T-helper 1 cell treated with Interleukin-12 subunit alpha and Interleukin-12 subunit beta and Interleukin-4 antibody, amounts not matched to agents 30 ng/mL and 1 ng/mL, for 36 hours (primary cell): ENCODE data around the gene DIDO1. TPM values are rescaled to one million over a fixed set of nuclear protein-coding genes. Genes with fewer than 3 reads are reported as not detected.

Source experiments
- intact Hi-C: fragments of 100-400 bp; cut with micrococcal nuclease; formaldehyde crosslinking; loops from one replicate; pipeline ENCODE4 v1.15.1; 2024
- total RNA-seq: library from RNA; stranded (reverse); gene quantifications from 2 replicates; pipeline ENCODE4 v1.2.3, GENCODE V29; 2022

The DIDO1 gene
- total RNA-seq, 1 donor from 2014 or later, result 72.3 TPM

DNA sequence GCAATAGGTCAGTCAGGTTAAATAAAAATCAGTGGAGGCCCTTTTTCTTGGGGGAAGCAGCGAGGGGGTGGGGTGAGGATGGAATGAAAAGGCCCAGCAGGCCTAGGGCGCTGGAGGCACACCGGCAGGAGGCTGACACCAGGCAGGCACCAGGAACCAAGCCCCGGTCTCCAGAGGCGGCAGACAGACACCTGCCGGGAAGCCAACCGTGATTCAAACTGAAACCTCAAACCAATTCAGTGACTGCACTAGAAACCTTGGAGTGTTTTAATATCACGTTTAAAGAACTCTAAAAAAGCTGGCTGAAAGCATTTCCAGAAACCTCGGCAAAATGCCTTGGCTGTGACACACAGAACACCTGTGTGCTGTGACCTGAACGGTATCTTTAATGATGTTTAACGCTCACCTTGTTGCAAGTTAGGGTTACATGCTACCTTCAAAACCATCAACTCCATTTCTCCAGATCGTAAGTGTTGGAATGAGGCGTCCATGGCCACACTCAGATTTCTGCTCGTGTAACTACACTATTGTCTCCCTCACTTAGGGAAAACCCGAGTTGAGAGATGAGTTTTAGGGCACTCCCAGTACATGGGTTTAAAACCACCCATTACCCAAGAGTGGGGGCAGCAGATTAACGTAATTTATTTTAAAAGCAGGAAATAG is 27.2 kb downstream of the DIDO1 start:
- intact Hi-C loops, result no loop called here

DNA sequence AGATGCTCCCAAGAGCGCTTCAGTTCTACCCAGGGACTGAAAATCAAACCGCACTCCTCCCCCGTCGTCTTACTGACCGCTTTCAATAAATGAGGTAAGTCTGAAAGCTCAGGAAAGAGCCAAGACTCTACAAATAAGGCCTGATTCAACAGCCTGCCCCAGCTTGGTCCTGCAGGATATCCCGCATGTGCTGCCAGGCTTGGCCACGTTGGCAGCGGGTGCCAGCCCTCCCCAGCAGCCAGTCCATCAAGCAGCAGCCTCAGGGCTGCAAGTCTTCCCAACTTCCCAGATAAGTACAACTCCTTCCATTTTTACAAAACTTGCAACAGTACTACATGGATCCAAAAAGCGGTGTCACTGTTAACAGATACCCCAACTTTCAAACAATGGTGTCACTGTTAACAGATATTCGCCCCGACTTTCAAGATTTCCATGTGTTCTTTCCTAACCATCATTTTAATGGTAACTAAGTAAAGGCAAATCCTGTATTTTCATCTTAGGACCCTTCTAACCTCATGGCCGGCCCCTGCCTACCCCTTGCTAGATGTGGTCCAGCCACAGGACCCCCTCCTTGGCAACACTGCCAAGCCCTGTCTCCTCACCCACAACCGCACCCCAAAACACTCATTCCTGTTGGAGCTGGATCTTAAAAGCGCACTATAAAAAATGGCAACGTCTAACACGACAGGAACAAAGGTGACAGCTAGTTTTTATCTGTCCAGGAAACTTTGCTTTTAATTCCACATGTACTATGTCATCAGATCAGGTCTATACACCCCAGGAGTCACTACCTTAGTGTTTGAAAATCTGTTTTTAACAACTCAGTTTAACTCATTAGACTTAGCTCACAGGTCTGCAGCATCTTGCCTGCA is 28.0 kb downstream of the DIDO1 start:
- intact Hi-C loops, result no loop called here

DNA sequence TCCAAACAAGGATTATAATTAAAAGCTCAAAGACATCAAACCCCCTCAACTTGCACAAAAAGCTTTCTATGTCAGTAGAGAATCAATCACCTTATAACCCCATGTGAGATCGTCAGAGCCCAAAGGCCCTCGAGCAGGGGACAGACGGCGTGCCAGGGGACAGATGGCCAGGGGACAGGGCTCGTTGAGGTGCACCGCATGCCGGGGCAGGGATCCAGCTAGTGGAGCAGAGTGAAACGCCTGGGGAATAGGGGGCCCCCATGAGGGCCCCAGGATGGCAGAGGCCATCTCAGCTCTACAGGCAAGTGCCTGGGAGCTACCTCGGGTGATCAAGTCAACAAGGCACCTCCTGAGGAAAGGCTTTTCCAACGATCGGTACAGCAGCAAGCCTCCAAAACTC is 28.6 kb downstream of the DIDO1 start:
- intact Hi-C loops, result no loop called here

- intact Hi-C loops, result no loop called here
Measured at GRCh38 chr20:62896526-62896925, 29.8 kb downstream of the DIDO1 start.

- intact Hi-C loops, result no loop called here
Measured at GRCh38 chr20:62895539-62895938, 30.8 kb downstream of the DIDO1 start.

DNA sequence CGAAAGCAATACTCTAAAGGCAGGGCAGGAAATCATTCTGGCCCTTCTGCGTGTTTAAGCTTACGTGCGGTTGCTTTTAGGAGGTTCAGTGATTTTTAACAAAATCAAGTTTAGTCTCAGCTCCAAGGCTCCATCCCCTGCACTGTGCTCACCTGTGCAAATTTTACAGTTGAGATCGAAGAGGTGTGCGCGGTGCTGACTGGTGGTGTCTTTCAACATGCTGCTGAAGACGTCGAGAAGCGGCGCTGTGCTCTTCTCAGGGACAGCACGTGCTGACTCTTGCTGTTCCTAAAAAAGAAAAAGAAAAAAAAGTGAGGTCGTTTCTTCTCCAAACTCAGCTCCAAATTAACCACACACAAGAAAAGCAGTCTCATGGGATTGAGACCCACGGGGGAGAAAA is 32.0 kb downstream of the DIDO1 start:
- intact Hi-C loops, result no loop called here

DNA sequence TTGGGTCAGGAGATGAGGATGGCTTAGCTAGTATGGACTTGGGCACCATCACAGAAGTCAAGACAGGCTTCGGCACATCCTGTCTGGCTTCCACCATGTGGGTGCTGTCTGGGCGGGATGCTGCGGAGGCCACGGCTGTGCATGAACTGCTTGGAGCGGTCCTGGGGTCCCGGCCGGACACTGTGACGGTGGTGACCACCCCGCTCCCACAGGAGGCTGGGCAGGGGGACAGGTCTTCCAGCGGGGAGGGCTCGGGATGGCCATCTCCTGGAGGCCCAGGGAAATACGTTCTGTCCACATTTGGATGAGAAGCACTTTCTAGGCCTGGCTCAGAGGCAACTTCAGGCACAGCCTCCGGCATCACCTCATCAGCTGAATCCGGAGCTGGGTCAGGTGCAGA is 32.6 kb downstream of the DIDO1 start:
- intact Hi-C loops, result no loop called here

- intact Hi-C loops, result no loop called here
Measured at GRCh38 chr20:62892348-62893304, 33.7 kb downstream of the DIDO1 start.

DNA sequence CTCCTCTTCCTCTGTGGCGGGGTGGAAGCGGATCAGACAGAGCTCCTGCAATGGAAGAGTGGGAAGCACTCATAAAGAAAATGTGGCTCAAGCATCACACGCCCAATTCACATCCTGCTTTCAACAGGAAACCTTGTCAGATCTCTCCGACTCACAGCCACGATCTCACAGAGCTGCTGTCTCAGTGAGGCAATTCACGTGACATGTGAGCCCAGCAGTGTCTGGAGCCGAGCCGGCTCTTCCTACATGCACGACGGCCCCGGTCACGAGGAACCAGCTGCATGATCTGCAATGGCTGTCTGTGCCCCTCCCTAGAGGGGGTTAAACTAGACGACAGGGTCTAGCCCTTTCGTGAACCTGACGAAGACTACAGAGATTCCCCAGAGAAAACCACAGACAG is 35.2 kb downstream of the DIDO1 start:
- intact Hi-C loops, result no loop called here

- intact Hi-C loops, result no loop called here
Measured at GRCh38 chr20:62890444-62890843, 35.9 kb downstream of the DIDO1 start.

GRCh38 chr20:62889871-62890270 is 36.4 kb downstream of the DIDO1 start:
- intact Hi-C loops, result no loop called here

DNA sequence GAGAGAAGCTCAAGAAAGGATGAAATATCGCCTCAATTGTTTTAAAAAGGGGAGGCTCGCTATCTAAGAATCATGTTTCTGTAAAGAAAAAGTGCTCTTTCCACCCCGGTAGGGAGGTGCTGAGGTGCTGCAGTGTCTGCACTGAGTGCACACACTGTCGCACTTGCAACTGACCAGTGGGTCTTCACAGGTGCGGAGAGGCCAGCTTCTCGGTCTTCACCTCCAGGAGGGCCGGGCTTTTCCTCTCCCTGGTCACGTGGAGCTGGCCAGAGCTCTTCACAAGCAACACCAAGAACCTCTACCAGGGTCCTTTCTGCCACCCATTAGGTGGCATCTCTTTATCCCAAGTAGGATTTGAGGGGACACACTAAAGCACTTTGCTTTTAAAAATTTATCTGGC is 36.9 kb downstream of the DIDO1 start:
- intact Hi-C loops, result no loop called here

GRCh38 chr20:62888910-62889309 is 37.4 kb downstream of the DIDO1 start:
- intact Hi-C loops, result no loop called here

DNA sequence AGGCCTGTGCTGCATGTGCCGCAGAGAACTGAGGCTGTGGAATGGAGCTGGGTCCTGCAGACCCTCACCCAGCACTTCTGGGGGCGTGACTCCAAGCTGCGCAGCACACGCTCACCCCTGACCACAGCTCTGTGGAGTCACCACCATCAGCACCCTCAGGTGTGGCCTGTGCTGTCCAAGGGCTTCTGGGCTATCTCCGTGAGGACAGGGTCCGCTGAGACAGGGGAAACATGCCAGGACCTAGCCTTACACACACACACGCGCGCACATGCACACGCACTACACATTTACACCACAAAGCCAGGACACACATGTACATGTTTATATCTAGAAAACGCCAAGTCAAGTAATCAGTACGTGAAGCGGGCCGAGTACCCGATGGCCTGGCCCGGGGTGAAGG is 37.9 kb downstream of the DIDO1 start:
- intact Hi-C loops, result no loop called here

- intact Hi-C loops, result no loop called here
Measured at GRCh38 chr20:62887860-62888239, 38.5 kb downstream of the DIDO1 start.

DNA sequence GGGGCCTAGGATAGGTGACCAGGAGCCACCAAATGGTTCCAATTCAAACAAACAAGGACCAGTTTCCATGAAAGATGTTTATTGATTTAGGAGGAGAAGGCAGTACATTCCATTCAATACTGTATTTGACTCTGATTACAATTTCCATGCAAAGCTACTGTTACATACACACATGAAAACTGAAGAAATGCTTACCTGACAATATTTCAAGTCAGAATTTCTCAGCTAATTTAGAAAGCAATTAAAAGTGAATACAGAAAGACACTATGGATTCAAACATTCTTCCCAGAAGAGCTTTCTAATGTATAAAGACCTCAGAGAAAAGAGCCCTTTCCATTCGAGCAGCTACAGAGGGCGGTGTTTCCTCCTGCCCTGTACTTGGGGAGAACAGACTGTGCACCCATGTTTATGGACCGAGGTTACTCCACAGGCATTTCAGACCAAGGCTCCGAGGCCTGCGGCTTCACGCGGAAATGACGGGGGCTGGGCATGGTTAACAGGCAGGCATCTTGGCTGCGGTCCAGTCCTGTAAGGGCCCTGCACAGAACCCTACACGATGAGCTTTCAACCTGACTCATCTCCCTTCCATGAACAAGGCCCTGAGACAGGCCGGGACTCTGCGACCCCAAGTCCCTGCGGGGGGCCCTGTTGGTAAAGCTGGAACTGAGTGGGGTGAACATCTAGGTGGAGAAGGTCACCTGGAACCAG is 39.0 kb downstream of the DIDO1 start:
- intact Hi-C loops, result no loop called here

DNA sequence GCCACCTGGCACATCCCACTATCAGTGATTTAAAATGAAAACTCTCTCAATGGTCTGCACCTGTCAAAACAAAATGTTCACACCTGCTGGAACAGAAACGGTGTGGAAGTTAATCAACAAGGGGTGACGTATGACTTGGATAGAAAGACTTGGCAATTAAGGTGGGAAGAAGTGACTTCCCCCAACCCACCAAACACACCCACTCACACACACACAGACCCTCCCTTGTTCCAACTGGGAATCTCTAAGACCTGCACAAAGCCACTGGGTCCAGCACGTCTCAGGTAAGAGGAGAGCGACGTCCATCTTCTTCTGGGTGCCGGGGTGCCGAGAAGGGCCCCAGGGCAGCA is 39.6 kb downstream of the DIDO1 start:
- intact Hi-C loops, result no loop called here

- intact Hi-C loops, result no loop called here
Measured at GRCh38 chr20:62885896-62886708, 40.2 kb downstream of the DIDO1 start.

- intact Hi-C loops, result no loop called here
Measured at GRCh38 chr20:62885046-62885895, 41.0 kb downstream of the DIDO1 start.
